ENCODE results near the gene MVK. TPM values are rescaled to one million over a fixed set of nuclear protein-coding genes. Genes with fewer than 3 reads are reported as not detected.

MVK gene
- polyA plus RNA-seq (2011; rRNA removed) (4.7 and 5.9 TPM in 2 replicates), polyA minus RNA-seq (2011; rRNA and poly(A)+ RNA removed) (4.8 and 5.2 TPM in 2 replicates)

DNA sequence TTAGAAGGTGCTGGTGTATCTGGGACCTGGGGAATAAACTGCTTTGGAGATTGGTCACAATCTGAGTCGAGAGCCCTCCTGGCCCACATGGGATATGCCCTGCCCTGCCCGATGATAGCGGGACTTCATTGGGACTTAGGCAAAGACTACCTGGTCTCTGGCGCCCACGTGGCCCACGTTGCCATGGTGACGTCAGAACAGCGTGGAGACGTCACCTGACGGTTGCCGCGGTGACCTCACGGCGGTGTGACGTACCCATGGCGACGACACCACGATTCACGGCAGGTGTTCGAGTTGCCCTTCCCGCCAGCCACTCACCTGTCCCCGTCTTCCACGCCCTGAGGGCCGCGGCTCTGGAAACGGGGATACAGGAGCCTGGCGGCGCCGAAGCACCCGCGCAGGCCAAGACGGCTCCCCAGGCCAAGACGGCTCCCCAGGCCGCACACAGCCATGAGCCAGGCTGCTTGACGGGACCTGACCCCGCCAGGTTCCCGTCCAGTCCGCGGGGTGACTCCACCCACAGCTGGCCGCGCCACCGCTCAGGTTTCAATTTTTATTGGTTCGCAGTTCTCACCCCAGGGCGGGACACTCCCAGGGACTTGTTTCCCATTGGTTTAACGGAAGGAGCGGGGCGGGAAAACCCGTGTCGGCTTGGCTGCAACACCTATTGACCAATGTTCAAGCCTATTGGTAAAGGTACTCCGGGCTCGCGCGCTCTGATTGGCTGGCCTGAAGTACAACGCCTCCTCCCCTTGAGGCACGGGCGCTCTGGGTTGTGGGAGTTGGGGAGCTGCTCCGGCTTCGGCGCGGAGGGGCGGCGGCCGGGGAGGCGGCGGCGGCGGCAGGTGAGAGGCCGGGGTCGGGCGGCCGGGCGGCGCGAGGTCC is at the start of gene MVK, which contains the start of gene MMAB:
Gene MVK (plus strand): TSS at position 766 of the 885 bp plus-strand sequence. CDS start 1,029 bp downstream, outside the sequence.
Gene MMAB (minus strand): TSS at position 476 of the 885 bp plus-strand sequence. CDS start 24 bp downstream, at position 452.
- H3K4me3 ChIP-seq (ENCODE audit: low read depth, low read length), result peak within 1 kb of the TSS; percentile 78
- POLR2A ChIA-PET, result interaction anchor here (0.7 to 1.3 kb wide), 2 partner anchors 24 to 110 kb away, joined by 3 read pairs; no protein-coding TSS in a partner anchor
- TF ChIP-seq, protein P1, sequence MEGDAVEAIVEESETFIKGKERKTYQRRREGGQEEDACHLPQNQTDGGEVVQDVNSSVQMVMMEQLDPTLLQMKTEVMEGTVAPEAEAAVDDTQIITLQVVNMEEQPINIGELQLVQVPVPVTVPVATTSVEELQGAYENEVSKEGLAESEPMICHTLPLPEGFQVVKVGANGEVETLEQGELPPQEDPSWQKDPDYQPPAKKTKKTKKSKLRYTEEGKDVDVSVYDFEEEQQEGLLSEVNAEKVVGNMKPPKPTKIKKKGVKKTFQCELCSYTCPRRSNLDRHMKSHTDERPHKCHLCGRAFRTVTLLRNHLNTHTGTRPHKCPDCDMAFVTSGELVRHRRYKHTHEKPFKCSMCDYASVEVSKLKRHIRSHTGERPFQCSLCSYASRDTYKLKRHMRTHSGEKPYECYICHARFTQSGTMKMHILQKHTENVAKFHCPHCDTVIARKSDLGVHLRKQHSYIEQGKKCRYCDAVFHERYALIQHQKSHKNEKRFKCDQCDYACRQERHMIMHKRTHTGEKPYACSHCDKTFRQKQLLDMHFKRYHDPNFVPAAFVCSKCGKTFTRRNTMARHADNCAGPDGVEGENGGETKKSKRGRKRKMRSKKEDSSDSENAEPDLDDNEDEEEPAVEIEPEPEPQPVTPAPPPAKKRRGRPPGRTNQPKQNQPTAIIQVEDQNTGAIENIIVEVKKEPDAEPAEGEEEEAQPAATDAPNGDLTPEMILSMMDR (IDR thresholded peaks at IDR 0.05; ENCODE audit: low read depth, low read length), result no peak
- DNase-seq (ENCODE audit: low read depth, low spot score), result peak; percentile 96
- CTCF ChIA-PET, result interaction anchor here (0.8 to 2.9 kb wide), 9 partner anchors 24 to 204 kb away, joined by 3 to 36 read pairs (median 6); no protein-coding TSS in a partner anchor
- no peaks in the 10 kb centered on the region for H3K9me3 ChIP-seq (ENCODE audit: control insufficient read depth, insufficient read depth, low read length)
- no peaks in the 10 kb centered on the region for H3K27me3 ChIP-seq (ENCODE audit: control insufficient read depth, insufficient read depth, low read length)
- peak within 1 kb of the TSS; percentile 68 for H3K27ac ChIP-seq (ENCODE audit: low read depth, low read length)

DNA sequence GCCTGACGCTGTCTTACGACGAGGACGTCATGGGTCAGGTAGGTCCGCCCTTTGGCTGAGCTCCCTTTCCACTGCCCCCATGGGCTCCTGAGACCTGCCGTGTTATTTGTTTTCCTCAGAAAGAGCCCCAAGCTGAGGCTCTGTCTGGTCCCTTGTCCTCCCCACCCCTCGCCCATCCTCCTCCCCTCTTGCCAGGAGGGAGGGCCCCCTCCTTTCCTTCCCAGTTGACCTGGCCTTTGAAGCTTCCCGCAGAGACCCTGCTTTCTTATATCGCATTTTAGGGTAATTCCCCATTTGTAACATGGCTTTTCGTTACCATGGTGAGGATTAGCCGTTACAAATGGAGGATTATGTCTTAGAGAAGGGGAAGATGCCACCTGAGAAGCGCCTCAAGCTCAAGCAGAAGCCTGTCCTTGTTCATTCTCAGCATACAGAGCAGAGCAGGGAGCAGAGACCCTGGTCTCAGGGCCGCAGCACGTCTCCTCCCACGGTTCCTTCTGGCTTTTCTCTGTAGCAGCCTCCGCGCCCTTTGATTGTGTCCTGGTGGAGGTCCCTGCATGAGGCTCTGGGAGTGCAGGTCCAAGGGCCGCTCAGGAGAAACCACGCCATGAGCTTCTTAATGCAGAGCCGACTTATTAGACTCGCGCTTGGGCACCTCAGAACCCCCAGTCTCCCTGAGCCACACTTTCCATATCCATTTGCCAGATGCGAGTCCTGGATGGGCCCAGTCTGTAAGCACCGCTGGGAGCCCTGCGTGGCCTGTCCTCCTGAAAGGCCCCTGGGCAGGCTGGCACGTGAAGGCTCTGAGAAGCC is 48.9 kb upstream of the MVK start:
- Histone ChIP-seq H3K27ac (ENCODE audit: low read depth, low read length) (no peak overlapping the region), H3K27me3 (ENCODE audit: control insufficient read depth, insufficient read depth, low read length) (no peaks in the 10 kb centered on the region), H3K9me3 (ENCODE audit: control insufficient read depth, insufficient read depth, low read length) (no peaks in the 10 kb centered on the region), H3K4me3 (ENCODE audit: low read depth, low read length) (no peak overlapping the region)
- no peak for DNase-seq (ENCODE audit: low read depth, low spot score)
- POLR2A ChIA-PET, result no interaction called here
- CTCF ChIA-PET, result interaction anchor here (1.9 to 2.4 kb wide), 2 partner anchors 73 to 251 kb away, joined by 6 read pairs; no protein-coding TSS in a partner anchor
- TF ChIP-seq, protein P1 (IDR thresholded peaks at IDR 0.05; ENCODE audit: low read depth, low read length), result no peak

DNA sequence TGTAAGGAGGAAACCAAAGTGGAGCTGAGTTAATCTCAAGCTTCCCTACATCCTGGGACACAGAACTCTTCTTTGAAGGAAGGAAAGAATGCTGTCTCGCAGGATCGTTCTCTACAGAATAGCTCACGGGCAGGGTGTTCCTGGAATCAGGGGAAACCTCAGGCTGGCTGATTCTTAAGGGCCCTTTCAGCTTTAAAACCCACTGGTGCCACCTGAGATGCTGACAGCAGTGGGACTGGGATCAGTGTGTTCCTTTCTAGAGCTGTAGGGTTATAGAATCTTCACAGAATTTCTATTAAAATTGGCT is 48.4 kb upstream of the MVK start:
- ChIA-PET CTCF (interaction anchor here (1.1 kb wide), 1 partner anchor 97 kb away, joined by 4 read pairs; no protein-coding TSS in a partner anchor), POLR2A (no interaction called here)
- TF ChIP-seq, protein P1 (IDR thresholded peaks at IDR 0.05; ENCODE audit: low read depth, low read length), result no peak
- no peak overlapping the region for H3K27ac ChIP-seq (ENCODE audit: low read depth, low read length)
- no peaks in the 10 kb centered on the region for H3K9me3 ChIP-seq (ENCODE audit: control insufficient read depth, insufficient read depth, low read length)
- no peak overlapping the region for H3K4me3 ChIP-seq (ENCODE audit: low read depth, low read length)
- H3K27me3 ChIP-seq (ENCODE audit: control insufficient read depth, insufficient read depth, low read length), result no peaks in the 10 kb centered on the region
- no peak for DNase-seq (ENCODE audit: low read depth, low spot score)

DNA sequence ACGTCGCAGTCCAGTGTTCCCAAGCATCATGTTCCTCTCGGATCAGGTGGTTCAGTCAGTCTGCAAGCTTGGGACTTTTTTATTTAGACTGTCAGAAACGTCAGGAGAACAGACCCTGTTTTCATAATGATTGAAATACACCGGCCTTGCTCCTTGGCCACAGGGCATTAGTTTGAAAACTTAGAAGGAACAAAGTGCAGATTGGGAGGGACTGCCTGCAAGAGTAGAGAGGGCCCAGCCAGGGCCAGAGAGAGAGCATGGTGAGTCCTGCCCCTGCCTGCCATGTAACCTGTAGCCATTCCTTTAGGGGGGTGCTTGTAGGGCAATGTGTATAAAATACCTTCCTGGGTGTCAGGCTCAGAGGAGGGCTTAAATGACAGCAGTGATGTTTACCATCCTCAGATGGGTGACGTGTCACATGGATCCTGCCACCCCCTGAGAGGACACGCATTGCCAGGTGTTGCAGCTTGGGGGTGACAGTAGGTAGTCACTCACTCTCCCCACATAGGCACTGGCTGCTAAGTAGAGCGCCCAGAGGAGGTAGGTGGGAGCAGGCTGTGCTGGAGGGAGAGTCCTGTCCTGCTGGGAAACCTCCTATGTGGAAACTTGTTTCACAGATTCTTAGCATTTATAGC is 46.0 kb upstream of the MVK start:
- TF ChIP-seq, protein P1 (IDR thresholded peaks at IDR 0.05; ENCODE audit: low read depth, low read length), result no peak
- CTCF ChIA-PET, result no interaction called here
- H3K27me3 ChIP-seq (ENCODE audit: control insufficient read depth, insufficient read depth, low read length), result no peaks in the 10 kb centered on the region

More for the DNA sequence above, 46.0 kb upstream of the MVK start:
- Histone ChIP-seq H3K9me3 (ENCODE audit: control insufficient read depth, insufficient read depth, low read length) (no peaks in the 10 kb centered on the region), H3K27ac (ENCODE audit: low read depth, low read length) (no peak overlapping the region), H3K4me3 (ENCODE audit: low read depth, low read length) (no peak overlapping the region)
- DNase-seq (ENCODE audit: low read depth, low spot score), result no peak
- POLR2A ChIA-PET, result no interaction called here
